ENCODE measurements around the gene TIMM17A. TPM values are rescaled to one million over a fixed set of nuclear protein-coding genes. Genes with fewer than 3 reads are reported as not detected.

Gene TIMM17A
- total and polyA plus RNA-seq, 2 donors from 2014 or later: 40.8 to 73.2 TPM

GRCh38 chr1:201970334-201971159 is 15.2 kb downstream of the TIMM17A start:
- Histone ChIP-seq H3K4me1 (ENCODE audit: control insufficient read depth in 2 of 3, insufficient read depth in 2 of 3, low read depth in 1 of 3, low read length in 3 of 3) (no peaks in the 10 kb centered on the region), H3K9ac (ENCODE audit: low read length in 3 of 3) (no peak overlapping the region), H3K9me3 (ENCODE audit: control insufficient read depth in 2 of 3, insufficient read depth in 1 of 3, low read length in 3 of 3) (no peaks in the 10 kb centered on the region), H3K27ac (ENCODE audit: low read depth in 2 of 2, low read length in 2 of 2) (no peak overlapping the region), H3K4me3 (ENCODE audit: low read length in 3 of 3) (no peak overlapping the region), H3K27me3 (ENCODE audit: control insufficient read depth, insufficient read depth, low read length) (no peaks in the 10 kb centered on the region), H3K36me3 (ENCODE audit: control insufficient read depth in 2 of 3, insufficient read depth in 3 of 3, low read length in 3 of 3) (peaks cover 5 to 32% (median 18%) of the 10 kb centered on the region in 3 donors)
- intact Hi-C loops (cut with DNase I): no loop called here
- no peak for DNase-seq
- TF ChIP-seq CTCF (IDR thresholded peaks at IDR 0.05; ENCODE audit: borderline replicate concordance, extremely low read depth, insufficient read depth): no peak
- FAIRE-seq: no peak

- H3K4me3 ChIP-seq (ENCODE audit: low read length in 3 of 3): peak overlapping the region; percentile 70 to 82 (median 73)
- peak overlapping the region in 2 of 3 donors; percentile 53 to 67 for H3K9ac ChIP-seq (ENCODE audit: low read length in 3 of 3)
- FAIRE-seq: no peak
- H3K9me3 ChIP-seq (ENCODE audit: control insufficient read depth in 2 of 3, insufficient read depth in 1 of 3, low read length in 3 of 3): no peaks in the 10 kb centered on the region
- TF ChIP-seq CTCF (IDR thresholded peaks at IDR 0.05; ENCODE audit: borderline replicate concordance, extremely low read depth, insufficient read depth): no peak
- no peaks in the 10 kb centered on the region for H3K27me3 ChIP-seq (ENCODE audit: control insufficient read depth, insufficient read depth, low read length)
- DNase-seq: peak in 4 of 5 donors; percentile 73 to 90 (median 84)
- peaks cover 0 to 14% (median 2%) of the 10 kb centered on the region in 3 donors for H3K4me1 ChIP-seq (ENCODE audit: control insufficient read depth in 2 of 3, insufficient read depth in 2 of 3, low read depth in 1 of 3, low read length in 3 of 3)
- H3K36me3 ChIP-seq (ENCODE audit: control insufficient read depth in 2 of 3, insufficient read depth in 3 of 3, low read length in 3 of 3): no peaks in the 10 kb centered on the region
- peak overlapping the region in 1 of 2 donors; percentile 51 for H3K27ac ChIP-seq (ENCODE audit: low read depth in 2 of 2, low read length in 2 of 2)
- intact Hi-C loops (cut with DNase I): no loop called here
Measured at GRCh38 chr1:201982082-201982622, 26.8 kb downstream of the TIMM17A start.

GRCh38 chr1:201982623-201983379 is 27.5 kb downstream of the TIMM17A start, which contains the start of gene RNPEP:
Gene RNPEP (plus strand): TSS chr1:201982648. CDS start chr1:201982667, 19 bp downstream.
- DNase-seq: peak; percentile 76 to 91 (median 84)
- Histone ChIP-seq H3K9ac (ENCODE audit: low read length in 3 of 3) (peak within 1 kb of the TSS; percentile 67 to 93 (median 85)), H3K27ac (ENCODE audit: low read depth in 2 of 2, low read length in 2 of 2) (peak within 1 kb of the TSS; percentile 78 to 82), H3K4me3 (ENCODE audit: low read length in 3 of 3) (peak within 1 kb of the TSS; percentile 82 to 95 (median 90)), H3K9me3 (ENCODE audit: control insufficient read depth in 2 of 3, insufficient read depth in 1 of 3, low read length in 3 of 3) (no peaks in the 10 kb centered on the region), H3K27me3 (ENCODE audit: control insufficient read depth, insufficient read depth, low read length) (no peaks in the 10 kb centered on the region), H3K4me1 (ENCODE audit: control insufficient read depth in 2 of 3, insufficient read depth in 2 of 3, low read depth in 1 of 3, low read length in 3 of 3) (peaks cover 0 to 14% (median 2%) of the 10 kb centered on the region in 3 donors), H3K36me3 (ENCODE audit: control insufficient read depth in 2 of 3, insufficient read depth in 3 of 3, low read length in 3 of 3) (no peaks in the 10 kb centered on the region)
- FAIRE-seq: no peak
- intact Hi-C loops (cut with DNase I): no loop called here
- TF ChIP-seq CTCF (IDR thresholded peaks at IDR 0.05; ENCODE audit: borderline replicate concordance, extremely low read depth, insufficient read depth): no peak

All from kidney (tissue), 14 donors.